Measurements from ENCODE around the gene FGF22. TPM values are rescaled to one million over a fixed set of nuclear protein-coding genes. Genes with fewer than 3 reads are reported as not detected.
A peak's percentile ranks its signal among the peaks of the same experiment; 100 is the strongest.
"Not testable (repeated sequence)": the region's sequence is repeated elsewhere in the genome, so short reads cannot be mapped to it uniquely, and the experiment has no call there.

Gene FGF22
- total RNA-seq, 1 donor from 2014 or later = not detected

- no peak for ATAC-seq
These were observed 20.2 kb upstream of the FGF22 start for GRCh38 chr19:619286-620002.

DNA sequence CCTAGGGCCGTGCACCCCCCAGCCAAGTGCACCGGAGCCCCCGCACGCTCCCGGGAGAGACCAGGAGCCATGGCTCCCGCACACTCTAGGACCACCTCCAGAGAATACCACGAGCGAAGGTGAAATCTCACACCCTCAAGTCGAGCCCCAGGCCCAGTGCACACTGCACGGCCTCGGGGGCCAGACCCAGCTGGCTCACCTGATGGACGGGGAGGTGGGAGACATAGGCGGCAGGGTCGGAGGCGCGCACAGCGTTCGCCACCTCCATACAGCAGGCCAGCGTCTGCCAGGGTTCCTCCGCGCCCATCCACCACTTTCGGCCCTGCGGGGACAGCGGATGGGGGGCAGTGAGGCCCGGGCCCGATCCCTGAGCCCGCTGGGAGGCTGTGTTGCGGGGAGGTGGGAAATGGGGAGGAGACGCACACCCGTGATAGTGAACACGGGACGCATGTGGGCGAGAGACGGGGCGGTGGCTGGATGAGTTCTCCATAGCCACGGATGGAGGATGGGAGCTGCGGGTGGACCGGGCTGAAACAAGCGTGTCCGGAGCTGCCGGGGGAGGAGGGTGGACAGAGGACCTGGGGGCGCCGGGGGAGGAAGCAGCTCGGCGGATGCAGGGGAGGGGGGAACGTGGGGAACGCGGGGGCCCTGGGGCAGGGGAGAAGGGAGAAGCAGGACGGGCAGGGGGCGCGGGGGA, 19.4 kb upstream of the FGF22 start:
- DNase-seq (ENCODE audit: missing footprints) (no peak), ATAC-seq (no peak)
- intact Hi-C loops (cut with DNase I) = no loop called here

More at GRCh38 chr19:619286-620002, 20.2 kb upstream of the FGF22 start:
- no peak for DNase-seq (ENCODE audit: missing footprints)
- intact Hi-C loops (cut with DNase I) = no loop called here

- ATAC-seq; intact Hi-C loops (cut with DNase I); DNase-seq (ENCODE audit: missing footprints): not testable (repeated sequence)
These were observed 18.5 kb upstream of the FGF22 start for GRCh38 chr19:621191-621590.

GRCh38 chr19:621819-622218, 17.9 kb upstream of the FGF22 start:
- no peak for ATAC-seq

DNA sequence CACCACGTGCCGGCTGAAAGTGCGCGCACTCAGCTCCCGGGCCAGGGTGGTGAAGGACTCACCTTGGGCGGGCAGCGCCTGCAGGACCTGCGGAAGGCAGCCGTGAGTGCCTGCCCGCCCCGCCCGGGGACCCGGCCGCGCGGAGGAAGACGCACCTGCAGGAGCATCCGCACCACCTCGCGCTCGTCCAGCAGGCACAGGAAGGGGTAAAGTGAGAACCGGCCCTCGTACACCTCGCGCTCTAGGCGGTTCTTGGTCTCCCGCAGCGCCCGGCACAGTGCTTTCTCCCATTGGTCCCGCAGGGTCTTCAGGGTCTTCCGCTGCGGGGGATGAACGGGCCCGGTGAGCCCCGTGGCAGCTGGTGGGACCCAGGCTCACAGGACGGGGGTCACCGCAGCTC, 17.0 kb upstream of the FGF22 start:
- intact Hi-C loops (cut with DNase I) = no loop called here
- no peak for DNase-seq (ENCODE audit: missing footprints)
- no peak for ATAC-seq

More at GRCh38 chr19:621819-622218, 17.9 kb upstream of the FGF22 start:
- intact Hi-C loops (cut with DNase I) = no loop called here
- no peak for DNase-seq (ENCODE audit: missing footprints)

DNA sequence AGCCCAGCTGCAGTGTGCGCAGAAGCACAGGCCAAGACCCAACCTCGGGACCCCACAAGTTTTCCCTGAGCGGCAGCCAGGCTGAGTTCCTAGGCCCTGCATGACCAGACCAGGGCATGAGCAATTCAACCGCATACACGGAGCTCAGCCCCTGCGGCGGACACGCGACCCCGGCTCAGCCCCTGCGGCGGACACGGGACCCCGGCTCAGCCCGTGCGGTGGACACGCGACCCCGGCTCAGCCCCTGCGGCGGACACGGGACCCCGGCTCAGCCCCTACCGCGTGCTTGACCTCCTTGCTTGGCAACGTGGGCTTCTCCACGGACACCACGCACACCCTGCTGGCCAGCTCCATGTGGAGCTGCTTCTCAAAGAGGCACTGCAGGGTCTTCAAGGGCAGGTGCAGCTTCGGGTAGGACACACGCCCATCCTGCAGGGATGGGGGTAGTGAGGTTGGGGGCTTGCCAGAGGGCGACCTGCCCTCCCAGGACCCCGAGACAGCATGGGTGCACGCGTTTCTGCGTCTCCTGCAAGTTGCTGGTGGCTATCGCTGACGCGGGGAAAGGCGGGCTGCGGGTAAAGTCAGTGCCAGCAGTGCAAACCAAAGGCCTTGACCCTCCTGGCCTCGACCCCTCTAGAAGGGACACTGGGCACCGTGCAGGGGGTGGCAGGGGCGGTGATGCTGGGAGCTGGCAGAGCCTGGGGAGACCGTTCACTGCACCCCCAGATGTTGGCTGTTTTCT, 16.3 kb upstream of the FGF22 start:
- DNase-seq (ENCODE audit: missing footprints) (no peak), ATAC-seq (no peak)
- intact Hi-C loops (cut with DNase I) = no loop called here

GRCh38 chr19:623974-624373, 15.7 kb upstream of the FGF22 start:
- no peak for DNase-seq (ENCODE audit: missing footprints)
- intact Hi-C loops (cut with DNase I) = no loop called here
- ATAC-seq = no peak

- no peak for DNase-seq (ENCODE audit: missing footprints)
- intact Hi-C loops (cut with DNase I) = no loop called here
- no peak for ATAC-seq
These were observed 15.1 kb upstream of the FGF22 start for GRCh38 chr19:624433-625109.

DNA sequence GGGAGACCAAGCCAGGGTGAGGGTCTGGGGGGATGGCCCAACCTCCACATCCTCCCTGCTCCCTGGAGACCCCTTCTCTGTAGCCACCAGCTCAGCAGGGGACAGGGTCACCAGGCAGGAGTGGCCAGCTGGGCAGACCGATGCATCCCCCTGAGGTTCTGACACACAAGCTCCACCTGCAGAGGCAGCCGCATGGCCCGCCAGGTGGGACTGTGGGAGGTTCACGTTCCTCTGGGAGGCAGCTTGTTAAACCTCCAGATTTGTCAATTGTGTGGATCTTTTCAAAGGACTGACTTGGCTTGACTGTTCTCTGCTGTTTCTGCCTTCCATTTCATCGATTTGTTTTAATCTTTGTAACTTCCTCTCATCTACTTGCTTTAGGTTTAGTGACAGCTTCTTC, 14.4 kb upstream of the FGF22 start:
- DNase-seq (ENCODE audit: missing footprints) = no peak
- ATAC-seq = no peak
- intact Hi-C loops (cut with DNase I) = no loop called here

- intact Hi-C loops (cut with DNase I); ATAC-seq; DNase-seq (ENCODE audit: missing footprints): not testable (repeated sequence)
These were observed 13.1 kb upstream of the FGF22 start for GRCh38 chr19:626566-626965.

- intact Hi-C loops (cut with DNase I) = no loop called here
- no peak for DNase-seq (ENCODE audit: missing footprints)
- no peak for ATAC-seq
These were observed 11.5 kb upstream of the FGF22 start for GRCh38 chr19:628168-628567.

DNA sequence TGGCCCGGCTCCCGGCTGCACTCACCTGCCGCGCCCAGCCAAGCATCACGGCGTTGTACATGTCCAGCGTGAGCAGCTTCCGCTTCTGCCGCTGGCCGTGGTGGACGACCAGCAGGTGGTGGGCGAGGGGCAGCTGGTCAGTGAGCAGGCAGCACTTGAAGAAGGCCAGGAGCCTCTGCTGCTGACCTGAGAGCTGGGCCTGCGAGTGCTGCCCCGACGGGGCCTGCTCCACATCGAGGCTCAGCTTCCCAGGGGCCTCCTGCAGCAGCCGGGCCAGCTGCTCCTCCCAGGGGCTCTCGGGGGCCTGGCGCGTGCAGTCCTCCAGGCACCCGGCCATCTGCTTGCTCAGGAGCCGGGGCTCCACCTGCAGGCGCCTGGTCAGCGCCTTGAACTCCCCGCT, 10.2 kb upstream of the FGF22 start:
- ATAC-seq; DNase-seq (ENCODE audit: missing footprints); intact Hi-C loops (cut with DNase I): not testable (repeated sequence)

DNA sequence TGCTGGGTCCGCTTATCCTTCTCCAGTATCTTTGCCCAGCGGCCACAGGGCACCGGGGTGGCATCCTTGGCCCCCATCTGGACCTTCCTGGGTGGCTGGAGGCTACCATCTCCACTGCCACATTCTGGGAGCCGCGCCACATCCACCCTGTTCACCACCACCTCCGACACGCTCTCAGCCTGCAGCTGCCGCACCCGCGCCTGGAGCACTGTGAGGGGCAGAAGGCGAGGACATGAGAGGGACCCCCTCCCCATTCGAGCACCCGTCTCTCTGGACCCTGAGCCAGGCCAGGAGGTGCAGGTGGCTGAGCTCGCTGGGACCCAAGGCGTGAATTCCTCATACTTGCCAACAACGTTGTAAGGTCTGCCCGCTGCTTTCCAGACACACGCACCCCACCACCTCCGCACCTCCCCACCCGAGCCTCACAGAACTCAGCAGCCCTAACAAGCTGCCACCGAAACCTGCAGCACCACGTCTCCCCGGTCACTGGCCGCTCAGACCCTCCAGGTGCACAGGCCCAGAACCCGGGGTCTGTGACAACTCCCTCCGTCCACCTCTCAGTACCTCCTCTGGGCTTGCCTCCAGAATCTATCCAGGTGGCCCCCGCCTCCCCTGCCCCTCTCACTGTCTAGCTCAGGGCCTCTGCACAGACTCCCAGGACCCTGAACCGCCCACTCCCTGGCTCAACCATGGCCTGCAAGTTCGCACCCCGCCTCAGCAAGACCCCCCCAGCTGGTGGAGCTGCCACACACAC, 9.5 kb upstream of the FGF22 start:
- ATAC-seq = no peak
- intact Hi-C loops (cut with DNase I) = loop anchor here (5.0 kb wide), 2 partner anchors 58 to 98 kb away; partner anchors contain the start of genes BSG and CDC34
- DNase-seq (ENCODE audit: missing footprints) = no peak

- ATAC-seq (no peak), DNase-seq (ENCODE audit: missing footprints) (no peak)
- intact Hi-C loops (cut with DNase I) = loop anchor here (5.0 kb wide), 2 partner anchors 60 to 100 kb away; partner anchors contain the start of genes BSG and CDC34
These were observed 7.1 kb upstream of the FGF22 start for GRCh38 chr19:632579-633067.

DNA sequence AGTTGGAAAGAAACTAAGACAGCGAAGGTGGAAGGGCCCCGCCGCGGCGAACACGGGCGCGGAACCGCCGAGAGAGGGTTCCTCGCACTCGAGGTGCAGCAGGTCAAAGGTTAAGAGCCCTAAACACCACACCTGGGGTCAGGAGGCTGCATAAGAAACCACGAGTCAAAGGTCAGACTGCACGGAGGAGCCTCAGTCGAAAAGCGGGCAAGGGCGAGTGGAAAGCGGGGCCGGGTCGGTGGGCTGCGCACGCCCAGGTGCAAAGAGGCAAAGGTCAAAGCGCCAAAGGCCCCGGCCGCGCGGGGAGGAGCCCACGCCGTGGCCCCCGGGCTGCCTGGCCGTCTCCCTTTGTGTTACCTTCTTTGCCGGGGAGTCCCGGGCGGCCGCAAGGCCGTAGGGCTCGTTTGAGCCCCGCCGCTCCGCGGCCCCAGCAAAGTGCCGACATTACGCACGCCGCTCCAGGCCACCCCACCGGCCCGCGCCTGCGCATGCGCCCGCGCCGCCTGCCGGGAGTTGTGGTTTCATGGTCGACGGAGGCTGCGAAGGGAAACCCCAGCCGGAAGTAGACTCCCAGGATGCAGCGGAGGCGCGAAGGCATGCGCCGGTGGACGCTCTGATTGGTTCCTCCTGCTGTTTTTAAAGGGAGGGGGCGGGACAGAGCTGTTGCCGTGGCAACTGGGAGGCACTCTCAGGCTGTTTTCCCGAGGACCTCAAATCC, 6.5 kb upstream of the FGF22 start, which contains the start of gene POLRMT:
POLRMT (minus strand) TSS at position 470 of the 718 bp plus-strand sequence; CDS start at position 445, 25 bp downstream.
- DNase-seq (ENCODE audit: missing footprints) (peak; percentile 98), ATAC-seq (peak; percentile 98)
- intact Hi-C loops (cut with DNase I) = loop anchor here (5.0 kb wide), 2 partner anchors 61 to 101 kb away; partner anchors contain the start of genes BSG and CDC34

GRCh38 chr19:633786-634639, 5.7 kb upstream of the FGF22 start:
- intact Hi-C loops (cut with DNase I) = loop anchor here (5.0 kb wide), 2 partner anchors 62 to 102 kb away; partner anchors contain the start of genes BSG and CDC34
- no peak for ATAC-seq
- no peak for DNase-seq (ENCODE audit: missing footprints)
